ENCODE results near the gene PEAR1.

PEAR1 gene

DNA sequence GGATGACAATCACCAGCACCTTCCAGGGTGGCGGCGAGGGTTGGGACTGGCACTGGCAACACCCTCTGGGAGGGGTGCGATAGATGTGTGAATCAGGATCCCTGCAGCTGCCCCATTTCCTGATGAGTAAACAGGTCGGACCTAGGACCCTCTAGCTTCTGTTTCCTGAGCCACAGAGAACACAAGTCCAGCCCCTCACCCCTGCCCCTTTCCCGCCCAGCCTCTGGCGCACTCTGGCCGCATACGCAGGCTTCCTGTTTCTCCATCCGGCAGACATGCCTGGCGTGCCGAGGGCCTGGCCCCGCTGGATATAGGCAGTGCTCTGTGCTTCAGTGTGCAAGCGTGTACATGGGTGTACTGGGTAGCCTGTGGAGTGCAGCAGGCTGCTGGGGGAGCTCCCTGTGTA is 4.6 kb downstream of the PEAR1 start:
- Histone ChIP-seq H3K9ac (ENCODE audit: low read length) (no peak overlapping the region), H3K27ac (ENCODE audit: low read depth, low read length) (no peak overlapping the region), H3K9me2 (replicated peaks; ENCODE audit: insufficient read depth, low read length) (no peaks in the 10 kb centered on the region), H4K20me1 (ENCODE audit: low read depth, low read length) (no peaks in the 10 kb centered on the region), H3F3A (ENCODE audit: insufficient read depth) (no peaks in the 10 kb centered on the region), H3K4me3 (ENCODE audit: insufficient read depth, low read length, poor library complexity, severe bottlenecking) (no peak overlapping the region), H2AFZ (ENCODE audit: low read depth, low read length, severe bottlenecking) (no peak overlapping the region), H3K79me2 (ENCODE audit: insufficient read depth, low read length) (no peaks in the 10 kb centered on the region), H3K4me2 (ENCODE audit: low read depth, low read length, poor library complexity, severe bottlenecking) (no peak overlapping the region), H3K36me3 (ENCODE audit: low read length) (no peaks in the 10 kb centered on the region), H3K27me3 (ENCODE audit: low read length) (0 out of 2 replicates have a peak, but pooled peaks cover 2% of the 10 kb centered on the region), H3K9me3 (ENCODE audit: insufficient read depth, low read length) (no peaks in the 10 kb centered on the region)
- TF ChIP-seq CTCF (IDR thresholded peaks at IDR 0.05; ENCODE audit: insufficient read depth, low read length, poor library complexity, severe bottlenecking) (no peak), EZH2phosphoT487 (conservative IDR thresholded peaks at IDR 0.05; ENCODE audit: low read length) (no peak)

- TF ChIP-seq EZH2phosphoT487 (conservative IDR thresholded peaks at IDR 0.05; ENCODE audit: low read length) (no peak), CTCF (IDR thresholded peaks at IDR 0.05; ENCODE audit: insufficient read depth, low read length, poor library complexity, severe bottlenecking) (no peak)
- Histone ChIP-seq H3K27ac (ENCODE audit: low read depth, low read length) (no peak overlapping the region), H3K9me2 (replicated peaks; ENCODE audit: insufficient read depth, low read length) (no peaks in the 10 kb centered on the region), H4K20me1 (ENCODE audit: low read depth, low read length) (no peaks in the 10 kb centered on the region), H3K4me2 (ENCODE audit: low read depth, low read length, poor library complexity, severe bottlenecking) (no peak overlapping the region), H3F3A (ENCODE audit: insufficient read depth) (no peaks in the 10 kb centered on the region), H3K79me2 (ENCODE audit: insufficient read depth, low read length) (no peaks in the 10 kb centered on the region), H2AFZ (ENCODE audit: low read depth, low read length, severe bottlenecking) (no peak overlapping the region), H3K27me3 (ENCODE audit: low read length) (0 out of 2 replicates have a peak, but pooled peaks cover 2% of the 10 kb centered on the region), H3K9me3 (ENCODE audit: insufficient read depth, low read length) (no peaks in the 10 kb centered on the region), H3K36me3 (ENCODE audit: low read length) (no peaks in the 10 kb centered on the region), H3K9ac (ENCODE audit: low read length) (no peak overlapping the region), H3K4me3 (ENCODE audit: insufficient read depth, low read length, poor library complexity, severe bottlenecking) (no peak overlapping the region)
Observed at GRCh38 chr1:156898971-156899664, 5.6 kb downstream of the PEAR1 start.

DNA sequence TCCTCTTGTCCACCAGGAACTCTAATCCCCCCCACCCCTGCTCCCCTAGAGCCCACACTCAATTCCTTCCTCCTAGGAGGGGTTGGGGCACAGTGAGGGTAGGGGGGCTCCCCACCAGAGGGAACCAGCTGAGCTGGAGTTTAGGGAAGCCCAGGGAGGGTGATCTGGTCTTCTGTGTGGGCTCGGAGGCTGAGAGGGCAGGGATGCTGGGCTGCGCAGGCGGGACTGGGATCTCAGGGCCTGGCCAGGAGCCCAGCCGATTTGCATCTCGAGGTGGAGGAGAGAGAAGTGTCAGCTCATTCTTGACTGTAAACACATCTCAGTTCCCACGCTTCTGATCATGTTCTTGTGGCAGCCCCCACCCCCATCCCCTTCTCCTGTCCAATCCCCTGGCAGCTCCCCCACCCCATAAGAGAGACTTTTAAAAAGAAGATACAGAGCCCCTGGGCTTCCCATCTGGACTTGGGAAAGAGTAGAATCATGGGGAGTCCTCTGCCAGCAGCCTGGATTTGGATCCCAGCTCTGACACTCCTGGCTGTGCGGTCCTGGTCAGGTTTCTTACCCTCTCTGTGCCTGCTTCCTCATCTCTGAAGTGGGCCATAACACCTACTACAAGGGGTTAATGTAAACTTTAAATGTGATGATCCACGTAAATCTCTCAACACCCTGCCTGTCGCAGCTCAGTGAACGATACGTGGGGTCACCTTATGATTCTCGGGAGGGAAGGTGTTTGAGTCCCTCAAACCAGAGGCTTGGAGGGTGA is 6.6 kb downstream of the PEAR1 start:
- Histone ChIP-seq H2AFZ (ENCODE audit: low read depth, low read length, severe bottlenecking) (no peak overlapping the region), H3K27me3 (ENCODE audit: low read length) (0 out of 2 replicates have a peak, but pooled peaks cover 2% of the 10 kb centered on the region), H4K20me1 (ENCODE audit: low read depth, low read length) (no peaks in the 10 kb centered on the region), H3K9ac (ENCODE audit: low read length) (no peak overlapping the region), H3K9me2 (replicated peaks; ENCODE audit: insufficient read depth, low read length) (no peaks in the 10 kb centered on the region), H3F3A (ENCODE audit: insufficient read depth) (no peaks in the 10 kb centered on the region), H3K36me3 (ENCODE audit: low read length) (no peaks in the 10 kb centered on the region), H3K4me3 (ENCODE audit: insufficient read depth, low read length, poor library complexity, severe bottlenecking) (no peak overlapping the region), H3K9me3 (ENCODE audit: insufficient read depth, low read length) (no peaks in the 10 kb centered on the region), H3K79me2 (ENCODE audit: insufficient read depth, low read length) (no peaks in the 10 kb centered on the region), H3K4me2 (ENCODE audit: low read depth, low read length, poor library complexity, severe bottlenecking) (no peak overlapping the region), H3K27ac (ENCODE audit: low read depth, low read length) (no peak overlapping the region)
- no peak for TF ChIP-seq EZH2phosphoT487 (conservative IDR thresholded peaks at IDR 0.05; ENCODE audit: low read length)
- TF ChIP-seq CTCF (IDR thresholded peaks at IDR 0.05; ENCODE audit: insufficient read depth, low read length, poor library complexity, severe bottlenecking), result no peak

All from SU-DHL-6 (cell line).